HG03135 (cell line): ENCODE results near the gene EGFR.

Source experiments
- ATAC-seq: cut with Tn5 transposase; IDR thresholded peaks from one replicate; pipeline ENCODE4 v1.9.1; 2021; ENCODE audit warnings: mild to moderate bottlenecking, moderate library complexity; ENCODE audit not compliant: unreplicated experiment

Gene EGFR

DNA sequence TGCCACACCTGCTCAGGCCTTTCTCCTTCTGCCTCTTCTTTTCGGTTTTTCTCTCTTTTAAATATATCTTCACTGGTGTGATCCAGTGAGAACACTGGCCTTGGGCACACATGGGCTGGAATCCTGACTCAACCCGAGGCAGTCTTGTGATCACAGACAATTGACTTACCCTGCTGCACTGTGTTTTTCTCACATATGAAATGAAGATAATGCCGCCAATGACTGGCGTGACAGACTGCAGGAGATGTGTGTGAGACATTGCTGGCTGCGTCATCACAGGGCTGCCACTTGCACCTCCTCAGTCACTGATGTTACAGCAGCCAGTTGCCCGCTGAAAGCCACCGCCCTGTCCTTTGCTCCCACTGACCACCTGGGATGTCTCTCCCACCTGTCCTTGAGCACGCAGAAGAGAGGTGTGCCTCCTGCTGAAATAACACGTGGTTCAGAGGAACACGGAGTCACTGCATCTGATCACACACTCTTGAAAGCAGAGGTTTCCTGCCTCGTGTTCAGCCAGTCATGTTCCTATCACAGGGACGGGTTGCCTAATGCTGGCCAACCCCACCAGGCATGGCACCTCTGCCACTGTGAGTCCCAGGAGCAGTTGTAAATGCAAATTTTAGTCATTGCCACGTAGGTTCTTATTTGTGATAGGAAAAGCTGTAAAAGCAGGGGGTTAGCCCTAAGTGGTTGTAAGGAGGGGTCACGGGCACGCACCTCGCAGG lies 221.8 kb downstream of the EGFR start:
- no peak for ATAC-seq

GRCh38 chr7:55241958-55242357 lies 223.1 kb downstream of the EGFR start:
- ATAC-seq: no peak

DNA sequence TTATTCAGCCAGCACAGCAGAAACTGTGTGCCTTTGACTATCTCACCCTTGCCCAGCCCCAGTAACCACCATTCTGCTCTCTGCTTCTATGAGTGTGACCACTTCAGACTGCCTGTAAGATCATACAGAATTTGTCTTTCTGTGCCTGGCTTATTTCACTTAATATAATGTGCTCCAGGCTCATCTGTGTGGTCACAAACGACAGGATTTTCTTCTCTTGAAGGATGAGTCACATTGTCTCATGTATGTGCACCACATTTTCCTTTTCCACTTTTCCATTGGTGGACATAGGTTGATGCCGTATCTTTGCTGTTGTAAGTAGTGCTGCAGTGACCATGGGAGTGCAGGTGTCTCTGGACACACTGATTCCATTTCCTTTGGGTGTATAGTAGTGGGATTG lies 223.8 kb downstream of the EGFR start:
- ATAC-seq: no peak

- ATAC-seq: no peak
These were observed 225.4 kb downstream of the EGFR start for GRCh38 chr7:55244006-55244745.

- no peak for ATAC-seq
These were observed 226.5 kb downstream of the EGFR start for GRCh38 chr7:55245271-55245723.

GRCh38 chr7:55246171-55246570 lies 227.4 kb downstream of the EGFR start:
- ATAC-seq: no peak

- no peak for ATAC-seq
These were observed 228.6 kb downstream of the EGFR start for GRCh38 chr7:55247428-55247827.

- no peak for ATAC-seq
These were observed 229.7 kb downstream of the EGFR start for GRCh38 chr7:55248526-55248925.

DNA sequence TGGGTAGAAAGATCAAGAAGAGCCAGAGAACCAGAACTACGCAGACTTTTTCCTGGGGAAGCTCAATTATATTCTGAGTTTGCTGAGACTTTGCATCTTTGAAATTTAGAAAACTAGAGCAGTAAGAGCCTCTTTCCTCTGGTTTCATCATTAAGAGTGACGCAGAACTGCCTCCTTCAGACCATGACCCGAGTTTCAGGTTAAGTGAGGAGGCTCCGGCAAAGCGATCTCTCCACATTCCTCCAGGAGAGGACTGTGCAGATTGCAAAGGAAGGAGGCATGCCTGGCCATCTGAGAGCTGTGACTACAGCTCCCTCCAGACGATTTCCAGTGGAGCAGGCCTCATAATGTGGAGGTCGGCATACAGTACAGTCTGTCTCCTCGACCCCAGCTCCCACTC lies 230.5 kb downstream of the EGFR start:
- ATAC-seq: no peak

DNA sequence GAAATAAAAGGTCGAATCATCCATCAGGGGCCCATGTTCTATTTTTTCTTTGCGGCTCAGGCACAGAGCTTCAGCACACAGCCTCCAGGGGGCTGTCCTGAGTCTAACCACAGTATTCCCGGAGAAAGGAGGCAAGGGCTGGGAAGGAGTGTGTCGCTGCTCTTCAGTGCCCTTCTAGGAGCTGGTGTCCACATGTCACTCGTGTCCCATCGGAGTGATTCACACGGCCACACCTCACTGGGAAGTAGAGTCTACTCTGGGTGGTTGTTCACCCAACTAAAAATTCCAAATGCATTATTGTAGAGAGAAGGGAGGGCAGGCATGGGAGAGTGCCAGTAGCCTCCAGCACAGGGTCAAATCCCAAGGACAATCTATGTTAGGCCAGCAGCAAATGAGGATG lies 231.5 kb downstream of the EGFR start:
- no peak for ATAC-seq

DNA sequence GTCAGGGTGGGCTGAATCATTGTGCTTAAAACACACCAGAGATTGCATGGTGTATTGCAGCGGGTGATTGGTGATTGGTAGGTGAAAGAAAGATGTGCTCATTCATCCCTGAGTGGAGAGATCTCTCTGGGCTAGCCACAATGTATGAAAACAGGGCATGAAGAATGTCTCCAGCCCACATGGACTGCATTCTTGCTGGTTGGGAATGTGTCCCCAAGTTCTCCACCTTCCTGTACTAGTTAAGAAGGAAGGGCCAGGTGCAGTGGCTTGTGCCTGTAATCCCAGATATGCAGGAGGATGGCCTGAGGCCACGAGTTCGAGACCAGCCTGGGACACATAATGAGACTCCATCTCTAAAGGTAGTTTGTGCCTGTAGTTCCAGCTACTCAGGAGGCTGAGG lies 232.5 kb downstream of the EGFR start:
- ATAC-seq: no peak

DNA sequence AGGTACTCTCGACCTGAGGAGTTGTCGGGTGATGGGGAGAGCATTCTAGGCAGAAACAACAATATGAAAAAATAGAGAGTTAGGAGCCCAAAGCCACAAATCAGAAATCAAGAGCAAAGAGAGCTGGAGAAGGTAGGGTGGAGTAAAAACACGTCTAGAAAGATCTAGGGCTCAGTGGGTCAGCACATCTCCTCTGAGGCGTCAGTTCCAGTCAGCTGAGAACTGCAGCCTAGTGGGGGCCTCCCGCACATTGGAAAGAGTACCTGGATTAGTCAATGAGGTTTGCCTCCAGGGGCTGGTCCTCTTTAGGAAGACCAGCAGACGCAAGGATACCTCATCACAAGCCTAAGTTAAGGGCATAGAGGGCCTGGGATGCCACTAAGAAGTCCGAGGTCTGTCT lies 233.1 kb downstream of the EGFR start:
- no peak for ATAC-seq

GRCh38 chr7:55252386-55252785 lies 233.6 kb downstream of the EGFR start:
- no peak for ATAC-seq

DNA sequence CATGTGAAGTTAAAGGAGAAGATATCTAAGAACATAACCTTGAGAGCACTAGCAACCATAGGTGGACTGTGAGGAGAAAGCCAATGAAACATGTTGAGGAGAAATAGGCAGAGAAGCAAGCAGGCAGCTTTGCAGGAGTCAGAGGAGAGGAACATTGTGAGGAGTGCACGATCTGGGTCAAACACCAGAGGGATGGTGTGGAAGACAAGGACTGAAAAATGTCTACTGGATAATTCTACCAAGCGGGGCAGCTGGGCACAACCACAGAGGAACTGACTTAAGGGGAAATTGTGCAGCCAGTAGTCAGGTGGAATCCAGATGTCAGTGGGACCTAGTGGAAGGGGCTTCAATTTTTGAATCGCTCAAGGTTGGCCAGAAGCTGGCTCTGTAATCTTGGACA lies 234.4 kb downstream of the EGFR start:
- ATAC-seq: no peak

GRCh38 chr7:55254242-55254595 lies 235.4 kb downstream of the EGFR start:
- peak; percentile 6 for ATAC-seq

GRCh38 chr7:55254596-55255495 lies 236.0 kb downstream of the EGFR start:
- peak; percentile 76 for ATAC-seq

DNA sequence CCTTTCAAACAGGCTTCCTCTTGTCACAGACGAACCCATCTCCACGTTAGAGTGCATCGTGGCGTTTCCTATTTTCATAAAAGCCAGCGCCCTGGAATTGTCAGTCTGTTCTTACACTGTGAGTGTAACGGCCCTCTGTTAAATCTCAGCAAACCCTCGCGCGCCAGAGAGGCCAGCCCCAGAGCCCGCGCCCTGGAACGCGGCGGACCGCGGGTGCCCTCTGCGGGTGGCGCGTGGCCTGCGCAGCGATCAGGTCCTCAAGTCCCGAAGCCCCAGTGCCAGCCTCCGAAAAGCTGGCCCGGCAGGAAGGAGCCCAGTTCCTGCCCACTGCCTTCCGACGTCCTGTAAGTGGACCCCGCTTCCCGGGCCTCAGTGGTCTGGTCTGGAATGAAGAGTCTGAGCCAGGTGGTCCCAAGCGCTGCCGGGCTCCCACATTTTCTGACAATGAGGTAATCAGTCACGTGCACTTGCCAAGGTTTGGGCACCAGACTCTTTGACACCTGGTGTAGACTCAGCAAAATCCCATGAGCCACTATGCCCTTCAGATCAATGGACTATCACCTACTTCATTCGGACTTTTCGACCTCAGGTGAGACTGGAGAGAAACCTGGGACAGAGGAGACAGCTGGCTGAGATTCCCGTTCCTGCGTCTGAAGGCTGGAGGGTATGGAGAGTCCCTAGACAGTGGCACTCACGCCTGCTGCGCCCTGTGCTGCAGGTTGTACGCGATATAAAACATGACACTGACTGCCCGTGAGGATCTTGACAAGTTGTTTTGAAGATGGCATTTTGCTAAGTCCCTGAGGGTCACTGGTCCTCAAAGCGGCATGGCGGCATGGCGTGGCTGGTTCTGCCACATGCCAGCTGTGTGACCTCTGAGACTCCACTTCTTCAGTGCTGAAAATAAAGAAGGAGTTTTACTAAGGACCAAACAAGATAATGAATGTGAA lies 237.0 kb downstream of the EGFR start:
- peak; percentile 85 for ATAC-seq

GRCh38 chr7:55258631-55259030 lies 239.8 kb downstream of the EGFR start:
- ATAC-seq: no peak

DNA sequence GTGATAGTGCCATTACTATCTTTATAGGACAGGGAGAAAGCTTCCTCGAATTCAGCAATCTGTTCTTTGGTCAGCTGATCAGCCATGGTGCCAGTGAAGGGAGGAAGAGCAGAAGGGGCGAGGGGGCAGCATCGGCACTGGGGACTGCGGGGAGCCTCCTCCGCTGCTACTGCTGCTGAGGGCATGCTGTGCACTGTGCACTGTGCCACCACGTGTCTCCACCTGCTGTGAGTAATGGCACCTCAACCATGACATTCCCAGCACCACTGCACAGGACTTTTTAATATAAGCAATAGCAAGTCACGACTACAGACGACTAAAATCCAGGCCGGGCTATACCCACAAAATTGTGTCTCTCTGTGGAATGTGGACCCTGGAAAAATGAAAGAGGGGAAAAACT lies 241.4 kb downstream of the EGFR start:
- ATAC-seq: no peak

- ATAC-seq: no peak
These were observed 242.0 kb downstream of the EGFR start for GRCh38 chr7:55260676-55261385.
